C4-2B (cell line): ENCODE measurements around the gene CASKIN2.

ENCODE experiments used
- CTCF ChIP-seq: fragments of 450-650 bp; conservative IDR thresholded peaks from 2 replicates; pipeline ENCODE4 v1.5.1; 2017; ENCODE audit warnings: mild to moderate bottlenecking
- ZFX ChIP-seq: fragments of 450-650 bp; IDR thresholded peaks from 2 replicates; pipeline ENCODE4 v1.6.1; 2017

GRCh38 chr17:75499313-75500022 is 15.9 kb downstream of the CASKIN2 start:
- TF ChIP-seq CTCF (no peak), ZFX (no peak)
